Stimulated activated CD4-positive, alpha-beta T cell treated with anti-CD3 and anti-CD28 coated beads, Interleukin-1b, Interleukin-23, amount 100 ng/mL, for 48 hours (primary cell): ENCODE measurements around the gene LRSAM1.
A peak's percentile ranks its signal among the peaks of the same experiment; 100 is the strongest.

Experiments
- DNase-seq: peaks from one replicate; pipeline ENCODE4 v3.0.0-alpha.2; 2020

Gene LRSAM1

GRCh38 chr9:127519301-127520166 lies 68.2 kb downstream of the LRSAM1 start:
- DNase-seq: peak; percentile 37

GRCh38 chr9:127520941-127521918 lies 69.9 kb downstream of the LRSAM1 start:
- DNase-seq: no peak

GRCh38 chr9:127521919-127522304 lies 70.6 kb downstream of the LRSAM1 start:
- DNase-seq: no peak

GRCh38 chr9:127522727-127523126 lies 71.4 kb downstream of the LRSAM1 start:
- DNase-seq: no peak

GRCh38 chr9:127523312-127523851 lies 72.1 kb downstream of the LRSAM1 start:
- DNase-seq: peak; percentile 43

- DNase-seq: no peak
Observed at GRCh38 chr9:127524373-127524772, 73.1 kb downstream of the LRSAM1 start.

- no peak for DNase-seq
Observed at GRCh38 chr9:127525401-127526188, 74.3 kb downstream of the LRSAM1 start.

- no peak for DNase-seq
Observed at GRCh38 chr9:127526655-127527559, 75.6 kb downstream of the LRSAM1 start.

GRCh38 chr9:127527560-127528268 lies 76.4 kb downstream of the LRSAM1 start:
- DNase-seq: no peak

GRCh38 chr9:127528422-127529251 lies 77.3 kb downstream of the LRSAM1 start:
- no peak for DNase-seq

GRCh38 chr9:127529671-127530070 lies 78.4 kb downstream of the LRSAM1 start:
- DNase-seq: no peak

- no peak for DNase-seq
Observed at GRCh38 chr9:127530206-127530941, 79.1 kb downstream of the LRSAM1 start.

- DNase-seq: no peak
Observed at GRCh38 chr9:127531676-127532075, 80.4 kb downstream of the LRSAM1 start.

GRCh38 chr9:127534250-127534906 lies 83.1 kb downstream of the LRSAM1 start:
- no peak for DNase-seq

GRCh38 chr9:127534931-127535330 lies 83.6 kb downstream of the LRSAM1 start:
- DNase-seq: no peak

GRCh38 chr9:127535396-127535795 lies 84.1 kb downstream of the LRSAM1 start:
- DNase-seq: no peak

- no peak for DNase-seq
Observed at GRCh38 chr9:127535834-127536233, 84.5 kb downstream of the LRSAM1 start.

- DNase-seq: no peak
Observed at GRCh38 chr9:127536499-127536898, 85.2 kb downstream of the LRSAM1 start.
